Pancreas (tissue), 10 donors: Measurements from ENCODE around the gene SPRR2D. TPM values are rescaled to one million over a fixed set of nuclear protein-coding genes. Genes with fewer than 3 reads are reported as not detected.

Experiments
- ATAC-seq, 4 donors: fragments of 200-7000 bp; cut with Tn5 transposase; one replicate each; pipeline versions ENCODE4 v1.8.0 to v1.9.1; 2020; ENCODE audit warnings: mild to moderate bottlenecking in 4 of 4, moderate library complexity in 4 of 4
- DNase-seq, 6 donors: peaks; one replicate each; pipeline ENCODE4 v3.0.0-alpha.2; 2020
- FAIRE-seq: peaks from 2 replicates; lab custom pipeline; 2012; peaks lifted over from hg19 to GRCh38; lab: Jason Lieb, UNC
- H3K27ac ChIP-seq, 4 donors: fragments of 200-600 bp; sonication (generic); 1 replicate in 3 of 4; 2 replicates in 1 of 4; pipeline versions ENCODE4 v1.5.0 to v1.8.0; 2020
- H3K27me3 ChIP-seq, 4 donors: fragments of 200-600 bp; one replicate each; pipeline ENCODE4 v1.8.0; 2021
- H3K36me3 ChIP-seq, 3 donors: fragments of 200-600 bp; sonication (generic) in 1 of 3; one replicate each; pipeline versions ENCODE4 v1.5.0 to v1.8.0; 2020 to 2021
- H3K4me1 ChIP-seq, 3 donors: fragments of 200-600 bp; one replicate each; pipeline ENCODE4 v1.8.0; 2021
- H3K4me3 ChIP-seq, 4 donors: fragments of 200-600 bp; sonication (generic) in 2 of 4; one replicate each; pipeline versions ENCODE4 v1.5.0 to v1.8.0; 2020 to 2021
- H3K9me3 ChIP-seq, 4 donors: fragments of 200-600 bp; one replicate each; pipeline ENCODE4 v1.8.0; 2021
- CTCF ChIP-seq, 4 donors: fragments of 200-600 bp; sonication (generic) in 3 of 4; IDR thresholded peaks; one replicate each; pipeline versions ENCODE4 v1.5.0 to v1.8.0; 2021; ENCODE audit warnings: antibody characterized with exemption in 4 of 4
- whole genome bisulfite sequencing, 2 donors: extraction: QIAGEN DNeasy Blood & Tissue Kit; methylation state at CpG; one replicate each; pipeline ENCODE4 v1.1.7; 2013; 5-methylcytosine and 5-hydroxymethylcytosine counted together
- intact Hi-C, 3 donors: fragments of 100-400 bp; cut with DNase I; formaldehyde crosslinking; loops; one replicate each; pipeline versions ENCODE4 v1.11.1 to v1.14.2; 2022
- polyA plus RNA-seq, 2 donors: library from polyadenylated mRNA; stranded (reverse); fragments of 200-250 nt; gene quantifications; one replicate each; pipeline ENCODE4 v1.2.3, GENCODE V29; 2013
- total RNA-seq, 6 donors: library from RNA; stranded (reverse); fragmentation: NEBNext Ultra II Directional in 4 of 6; extraction: Animal tissue kit (Norgen Biotek cat#: 25700) in 4 of 6; gene quantifications; one replicate each; pipeline versions ENCODE4 v1.2.1 to v1.2.4, GENCODE V29; 2021 to 2023
- donor health status: healthy with polysubstance abuse.
- donor health status: DM: no; HTN: no; CAD: no; lungs with moderate emphysema.
- donor health status: DM: no; HTN: no; CAD: no.
- donor health status: control.
- donor health status: control.
- donor health status: Bipolar disorder and iron deficiency.
- donor health status: DM: yes; HTN: yes; CAD: no.
- donor health status: DM: no; HTN: no; CAD: no.
- donor health status: DM: no; HTN: no; CAD: no.
- donor health status: DM: yes; HTN: yes; CAD: no.

The SPRR2D gene
- total and polyA plus RNA-seq, 8 donors = 0.53 TPM; not detected in 7

GRCh38 chr1:153001382-153001781, 39.5 kb downstream of the SPRR2D start, which contains the start of gene SPRR3:
Gene SPRR3 (plus strand): TSS chr1:153001749. CDS start chr1:153003021, 1,272 bp downstream.
- no peaks in the 10 kb centered on the region for H3K36me3 ChIP-seq
- no peaks in the 10 kb centered on the region for H3K27me3 ChIP-seq
- DNase-seq = no peak
- intact Hi-C loops = no loop called here
- no peak for FAIRE-seq
- WGBS, 2 donors = 74 to 94% methylated on average over 2 of the region's 2 CpGs
- H3K27ac ChIP-seq = no peak within 1 kb of the TSS
- no peak for ATAC-seq
- H3K4me3 ChIP-seq = no peak within 1 kb of the TSS
- no peak for TF ChIP-seq CTCF (IDR thresholded peaks at IDR 0.05)
- no peaks in the 10 kb centered on the region for H3K9me3 ChIP-seq
- peaks cover 0 to 9% (median 0%) of the 10 kb centered on the region in 3 donors for H3K4me1 ChIP-seq

GRCh38 chr1:153000294-153000693, 40.6 kb downstream of the SPRR2D start:
- FAIRE-seq (no peak), ATAC-seq (no peak), DNase-seq (no peak)
- Histone ChIP-seq H3K27me3 (no peaks in the 10 kb centered on the region), H3K36me3 (no peaks in the 10 kb centered on the region), H3K27ac (no peak overlapping the region), H3K4me3 (no peak overlapping the region), H3K4me1 (peaks cover 0 to 9% (median 0%) of the 10 kb centered on the region in 3 donors), H3K9me3 (no peaks in the 10 kb centered on the region)
- intact Hi-C loops = no loop called here
- TF ChIP-seq CTCF (IDR thresholded peaks at IDR 0.05) = no peak
- WGBS, 2 donors = 80 to 91% methylated on average over 1 of the region's 1 CpG

- no peaks in the 10 kb centered on the region for H3K9me3 ChIP-seq
- no peak for FAIRE-seq
- no peak overlapping the region for H3K27ac ChIP-seq
- H3K27me3 ChIP-seq = no peaks in the 10 kb centered on the region
- no peak overlapping the region for H3K4me3 ChIP-seq
- ATAC-seq = no peak
- 73 to 74% methylated on average over 6 of the region's 6 CpGs for WGBS, 2 donors
- H3K36me3 ChIP-seq = no peaks in the 10 kb centered on the region
- intact Hi-C loops = no loop called here
- TF ChIP-seq CTCF (IDR thresholded peaks at IDR 0.05) = no peak
- peaks cover 0 to 9% (median 0%) of the 10 kb centered on the region in 3 donors for H3K4me1 ChIP-seq
- DNase-seq = no peak
Measured at GRCh38 chr1:152999818-153000217, 41.1 kb downstream of the SPRR2D start.

- ATAC-seq (no peak), FAIRE-seq (no peak), DNase-seq (no peak)
- WGBS, 2 donors = 88 to 92% methylated on average over 4 of the region's 4 CpGs
- Histone ChIP-seq H3K36me3 (no peaks in the 10 kb centered on the region), H3K27me3 (no peaks in the 10 kb centered on the region), H3K4me3 (no peak overlapping the region), H3K27ac (no peak overlapping the region), H3K4me1 (peaks cover 0 to 9% (median 0%) of the 10 kb centered on the region in 3 donors), H3K9me3 (no peaks in the 10 kb centered on the region)
- TF ChIP-seq CTCF (IDR thresholded peaks at IDR 0.05) = no peak
- intact Hi-C loops = no loop called here
Measured at GRCh38 chr1:152998476-152998875, 42.4 kb downstream of the SPRR2D start.

- Histone ChIP-seq H3K27ac (no peak overlapping the region), H3K4me3 (no peak overlapping the region), H3K36me3 (no peaks in the 10 kb centered on the region), H3K9me3 (no peaks in the 10 kb centered on the region), H3K4me1 (peaks cover 0 to 9% (median 0%) of the 10 kb centered on the region in 3 donors), H3K27me3 (no peaks in the 10 kb centered on the region)
- 42 to 48% methylated on average over 7 of the region's 7 CpGs for WGBS, 2 donors
- intact Hi-C loops = no loop called here
- no peak for ATAC-seq
- no peak for TF ChIP-seq CTCF (IDR thresholded peaks at IDR 0.05)
- no peak for DNase-seq
- FAIRE-seq = no peak
Measured at GRCh38 chr1:152997901-152998300, 43.0 kb downstream of the SPRR2D start.
